Nephron (organoid): ENCODE measurements around the gene PHYHIPL.
"Not testable (repeated sequence)": the region's sequence is repeated elsewhere in the genome, so short reads cannot be mapped to it uniquely, and the experiment has no call there.

Experiments
- H3K27ac Mint-ChIP-seq, 3 experiments: 2 replicates each; pipeline ENCODE4 v1.8.0; 2020; ENCODE audit warnings: mixed read lengths in 3 of 3, mild to moderate bottlenecking in 2 of 3, moderate library complexity in 1 of 3
- H3K27me3 Mint-ChIP-seq: 2 replicates; pipeline ENCODE4 v1.8.0; 2021; ENCODE audit warnings: low read depth, mild to moderate bottlenecking, moderate library complexity, mixed read lengths
- H3K36me3 Mint-ChIP-seq: 2 replicates; pipeline ENCODE4 v1.8.0; 2020; ENCODE audit warnings: low read depth, mixed read lengths
- H3K4me1 Mint-ChIP-seq: 2 replicates; pipeline ENCODE4 v1.8.0; 2020; ENCODE audit warnings: mixed read lengths
- H3K4me3 Mint-ChIP-seq, 3 experiments: 2 replicates each; pipeline ENCODE4 v1.8.0; 2020; ENCODE audit warnings: mild to moderate bottlenecking in 3 of 3, mixed read lengths in 3 of 3, moderate library complexity in 2 of 3
- H3K9me3 Mint-ChIP-seq: 2 replicates; pipeline ENCODE4 v1.8.0; 2020; ENCODE audit warnings: mixed read lengths
- CTCF ChIP-seq, 3 experiments: fragments of 200-600 bp; sonication (generic); IDR thresholded peaks; one replicate each; pipeline ENCODE4 v1.5.0; 2021; ENCODE audit warnings: antibody characterized with exemption in 3 of 3; ENCODE audit not compliant: unreplicated experiment in 3 of 3

The PHYHIPL gene

GRCh38 chr10:59222788-59223187, 46.3 kb downstream of the PHYHIPL start:
- no peak overlapping the region for H3K4me3 Mint-ChIP-seq
- H3K36me3 Mint-ChIP-seq = peaks cover 3% of the 10 kb centered on the region
- H3K27me3 Mint-ChIP-seq = no peaks in the 10 kb centered on the region
- no peak for TF ChIP-seq CTCF (IDR thresholded peaks at IDR 0.05; ENCODE audit: unreplicated experiment in 3 of 3)
- no peak overlapping the region for H3K27ac Mint-ChIP-seq
- H3K4me1 Mint-ChIP-seq = no peaks in the 10 kb centered on the region
- no peaks in the 10 kb centered on the region for H3K9me3 Mint-ChIP-seq

- H3K9me3 Mint-ChIP-seq, H3K27me3 Mint-ChIP-seq, H3K36me3 Mint-ChIP-seq: not testable (repeated sequence)
Measured at GRCh38 chr10:59223597-59223996, 47.2 kb downstream of the PHYHIPL start.

GRCh38 chr10:59225211-59225610, 48.8 kb downstream of the PHYHIPL start:
- no peak for TF ChIP-seq CTCF (IDR thresholded peaks at IDR 0.05; ENCODE audit: unreplicated experiment in 3 of 3)
- Mint-ChIP-seq H3K27me3 (no peaks in the 10 kb centered on the region), H3K9me3 (no peaks in the 10 kb centered on the region), H3K36me3 (peaks cover 3% of the 10 kb centered on the region), H3K4me3 (no peak overlapping the region), H3K4me1 (no peaks in the 10 kb centered on the region), H3K27ac (no peak overlapping the region)

More at GRCh38 chr10:59223597-59223996, 47.2 kb downstream of the PHYHIPL start:
- not testable (repeated sequence) for H3K27ac Mint-ChIP-seq, H3K4me1 Mint-ChIP-seq, H3K4me3 Mint-ChIP-seq

- H3K4me1 Mint-ChIP-seq = no peaks in the 10 kb centered on the region
- no peak overlapping the region for H3K27ac Mint-ChIP-seq
- peaks cover 3% of the 10 kb centered on the region for H3K36me3 Mint-ChIP-seq
- H3K9me3 Mint-ChIP-seq = no peaks in the 10 kb centered on the region
- no peak overlapping the region for H3K4me3 Mint-ChIP-seq
- no peak for TF ChIP-seq CTCF (IDR thresholded peaks at IDR 0.05; ENCODE audit: unreplicated experiment in 3 of 3)
- H3K27me3 Mint-ChIP-seq = no peaks in the 10 kb centered on the region
Measured at GRCh38 chr10:59227136-59227673, 50.8 kb downstream of the PHYHIPL start.

- H3K4me3 Mint-ChIP-seq = no peak overlapping the region
- no peaks in the 10 kb centered on the region for H3K9me3 Mint-ChIP-seq
- no peaks in the 10 kb centered on the region for H3K4me1 Mint-ChIP-seq
- no peak for TF ChIP-seq CTCF (IDR thresholded peaks at IDR 0.05; ENCODE audit: unreplicated experiment in 3 of 3)
- no peak overlapping the region for H3K27ac Mint-ChIP-seq
- H3K36me3 Mint-ChIP-seq = peaks cover 3% of the 10 kb centered on the region
- no peaks in the 10 kb centered on the region for H3K27me3 Mint-ChIP-seq
Measured at GRCh38 chr10:59229441-59229840, 53.0 kb downstream of the PHYHIPL start.

- no peak overlapping the region for H3K4me3 Mint-ChIP-seq
- no peak for TF ChIP-seq CTCF (IDR thresholded peaks at IDR 0.05; ENCODE audit: unreplicated experiment in 3 of 3)
- H3K27me3 Mint-ChIP-seq = no peaks in the 10 kb centered on the region
- H3K36me3 Mint-ChIP-seq = peaks cover 5% of the 10 kb centered on the region
- H3K4me1 Mint-ChIP-seq = no peaks in the 10 kb centered on the region
- H3K9me3 Mint-ChIP-seq = peaks cover 5% of the 10 kb centered on the region
- no peak overlapping the region for H3K27ac Mint-ChIP-seq
Measured at GRCh38 chr10:59234194-59234593, 57.8 kb downstream of the PHYHIPL start.
